Measurements from ENCODE around the gene SLC9B2.
A peak's percentile ranks its signal among the peaks of the same experiment; 100 is the strongest.

Gene SLC9B2, protein sequence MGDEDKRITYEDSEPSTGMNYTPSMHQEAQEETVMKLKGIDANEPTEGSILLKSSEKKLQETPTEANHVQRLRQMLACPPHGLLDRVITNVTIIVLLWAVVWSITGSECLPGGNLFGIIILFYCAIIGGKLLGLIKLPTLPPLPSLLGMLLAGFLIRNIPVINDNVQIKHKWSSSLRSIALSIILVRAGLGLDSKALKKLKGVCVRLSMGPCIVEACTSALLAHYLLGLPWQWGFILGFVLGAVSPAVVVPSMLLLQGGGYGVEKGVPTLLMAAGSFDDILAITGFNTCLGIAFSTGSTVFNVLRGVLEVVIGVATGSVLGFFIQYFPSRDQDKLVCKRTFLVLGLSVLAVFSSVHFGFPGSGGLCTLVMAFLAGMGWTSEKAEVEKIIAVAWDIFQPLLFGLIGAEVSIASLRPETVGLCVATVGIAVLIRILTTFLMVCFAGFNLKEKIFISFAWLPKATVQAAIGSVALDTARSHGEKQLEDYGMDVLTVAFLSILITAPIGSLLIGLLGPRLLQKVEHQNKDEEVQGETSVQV

DNA sequence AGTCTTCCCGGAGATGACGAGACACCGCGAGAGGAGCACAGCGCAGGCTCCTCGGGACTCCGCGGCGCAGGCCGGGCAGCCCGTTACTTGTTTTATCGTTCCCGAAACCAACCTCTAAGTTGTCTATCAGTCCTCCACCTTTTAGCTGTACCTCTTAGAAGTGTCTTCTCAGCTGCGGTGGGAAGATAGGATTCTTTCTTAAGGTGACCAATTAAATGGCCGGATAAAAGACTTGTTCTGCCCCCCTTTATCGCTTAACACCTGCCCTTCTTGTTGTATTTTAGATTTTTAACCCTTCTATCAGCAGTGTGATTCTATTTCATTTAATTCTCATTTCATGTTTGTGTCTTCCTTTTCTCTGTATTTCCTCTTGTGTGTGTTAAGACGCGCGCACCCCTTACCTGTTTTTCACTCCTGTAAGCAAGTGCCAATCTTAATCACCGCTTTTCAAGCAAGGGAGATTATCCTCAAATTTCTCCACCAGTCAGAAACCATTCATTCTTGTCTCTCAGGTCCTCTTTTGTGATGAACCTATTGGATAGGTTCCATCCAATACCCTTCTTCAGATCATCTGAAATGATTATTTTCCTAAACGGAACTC lies at the start of gene SLC9B2:
TSS of gene SLC9B2 (minus strand) at position 15 of the 601 bp plus-strand sequence. CDS start 9,211 bp downstream, outside the sequence.
- DNase-seq (ENCODE audit: low spot score), result no peak

DNA sequence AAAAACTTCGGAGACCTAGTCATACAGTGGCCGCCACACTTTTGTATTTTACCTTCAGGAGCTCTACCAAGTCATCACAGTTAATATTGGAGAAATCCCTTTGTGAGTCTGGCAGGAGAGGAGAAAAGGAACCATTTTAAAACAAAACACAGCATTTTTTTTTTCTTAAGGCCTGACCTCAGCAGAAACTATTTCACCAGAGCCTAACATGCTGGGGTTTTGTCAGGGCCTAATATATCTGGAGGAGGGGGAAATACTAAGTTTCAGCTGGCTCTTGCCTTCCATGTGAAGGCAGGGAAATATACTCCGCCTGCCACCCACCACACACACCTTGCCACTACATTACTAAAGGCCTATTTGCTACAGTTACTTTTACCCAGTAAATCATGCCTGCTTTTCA lies 49.6 kb upstream of the SLC9B2 start:
- no peak for DNase-seq (ENCODE audit: low spot score)

DNA sequence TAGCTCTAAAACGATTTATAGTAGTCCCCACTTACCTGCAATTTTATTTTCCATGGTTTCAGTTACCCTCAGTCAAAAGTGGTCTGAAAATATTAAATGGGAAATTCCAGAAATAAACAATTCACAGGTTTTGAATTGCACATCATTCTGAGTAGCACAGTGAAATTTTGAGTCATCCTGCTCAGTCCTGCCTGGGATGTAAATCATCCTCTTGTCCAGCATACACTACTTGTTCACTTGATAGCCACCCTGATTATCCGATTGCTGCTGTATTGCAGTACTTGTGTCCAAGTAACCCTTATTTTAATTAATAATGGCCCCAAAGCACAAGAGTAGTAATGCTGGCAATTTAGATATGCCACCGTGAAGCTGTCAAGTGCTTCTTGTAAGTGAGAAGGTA lies 46.6 kb upstream of the SLC9B2 start:
- no peak for DNase-seq (ENCODE audit: low spot score)

DNA sequence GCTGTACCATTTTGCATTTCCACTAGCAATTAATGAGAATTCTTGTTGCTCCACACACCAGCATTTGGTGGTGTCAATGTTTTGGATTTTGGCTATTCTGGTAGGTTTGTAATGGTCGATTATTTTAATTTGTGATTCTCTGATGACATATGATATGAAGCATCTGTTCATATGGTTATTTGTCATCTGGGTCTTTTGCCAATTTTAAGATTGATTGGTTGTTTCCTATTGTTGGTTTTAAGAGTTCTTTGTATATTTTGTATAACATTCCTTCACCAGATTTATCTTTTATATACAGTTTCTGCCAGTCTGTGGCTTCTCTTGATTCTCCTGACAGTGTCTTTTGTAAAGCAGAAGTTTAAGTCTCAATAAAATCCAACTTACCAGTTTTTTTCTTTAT lies 41.6 kb upstream of the SLC9B2 start:
- no peak for DNase-seq (ENCODE audit: low spot score)

DNA sequence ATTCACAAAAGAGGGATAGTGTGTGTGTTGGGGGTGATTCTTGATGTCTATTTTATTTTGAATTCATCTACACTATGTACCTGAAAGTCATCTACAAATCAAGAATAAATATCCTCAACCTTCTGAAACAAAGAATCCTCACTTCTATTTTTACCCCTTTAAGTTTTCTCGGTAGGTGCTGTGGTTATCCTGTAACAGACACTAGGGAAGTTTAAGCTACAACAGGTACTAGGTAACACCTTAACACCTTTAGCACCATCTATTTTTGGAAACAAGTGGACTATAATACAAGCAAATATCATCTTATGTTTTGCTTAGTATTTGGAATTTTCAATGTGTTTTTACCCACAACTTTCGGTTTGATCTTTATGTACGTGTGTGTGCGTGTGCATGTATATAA lies 35.0 kb upstream of the SLC9B2 start:
- DNase-seq (ENCODE audit: low spot score), result no peak

DNA sequence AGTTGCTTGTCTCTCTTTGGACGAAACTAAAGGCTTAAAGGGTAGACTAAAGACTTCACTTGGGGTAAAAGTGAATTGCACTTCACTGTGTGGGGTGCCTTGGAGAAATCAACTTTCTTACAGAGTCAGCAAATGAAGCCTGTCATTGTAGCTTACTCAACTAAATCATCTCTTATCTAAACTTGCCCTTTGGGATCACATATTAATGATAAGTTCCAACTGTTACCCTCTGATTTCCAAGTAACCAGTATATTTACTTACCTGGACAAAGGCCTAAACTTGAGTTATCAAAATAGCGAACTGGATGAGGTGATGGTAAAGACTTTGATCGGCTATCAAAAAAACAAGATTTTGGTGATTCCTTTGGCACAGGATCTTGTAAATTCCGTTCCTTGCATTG lies 32.0 kb upstream of the SLC9B2 start:
- no peak for DNase-seq (ENCODE audit: low spot score)

DNA sequence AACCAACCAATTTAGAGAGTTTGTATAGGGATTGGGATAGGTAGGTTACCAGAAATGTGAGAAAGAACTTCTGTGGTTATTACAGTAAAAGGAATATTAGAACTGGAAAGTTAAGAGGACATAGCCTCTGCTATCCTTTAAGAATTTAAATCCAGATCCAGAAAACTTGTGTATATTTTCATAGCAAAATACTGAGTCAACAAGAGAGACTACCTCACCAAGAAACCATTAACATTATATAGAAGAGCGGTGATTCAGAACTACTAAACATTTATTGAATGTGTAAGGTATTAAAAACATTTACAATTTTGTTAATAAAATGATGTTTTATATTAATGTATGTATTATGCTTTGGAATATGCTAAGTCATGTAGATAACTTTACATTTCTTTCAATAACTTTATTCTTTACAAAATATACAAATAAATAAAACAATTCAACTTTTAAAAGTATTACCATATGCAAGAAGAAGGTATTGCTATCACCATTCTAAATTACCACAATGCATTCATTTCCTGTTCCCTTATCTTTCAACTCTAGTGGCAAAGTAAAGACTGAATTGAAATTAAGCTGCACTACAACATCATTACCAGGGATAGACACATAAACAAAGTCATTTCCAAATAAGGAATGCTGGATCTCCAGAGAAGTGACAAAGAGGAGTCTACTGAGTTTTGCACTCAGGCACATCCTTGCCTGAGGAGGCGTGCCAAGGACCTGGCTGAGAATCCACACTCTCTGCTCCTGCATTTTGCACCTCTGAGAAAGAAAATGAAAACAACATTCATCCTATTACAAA lies 29.2 kb upstream of the SLC9B2 start:
- no peak for DNase-seq (ENCODE audit: low spot score)

DNA sequence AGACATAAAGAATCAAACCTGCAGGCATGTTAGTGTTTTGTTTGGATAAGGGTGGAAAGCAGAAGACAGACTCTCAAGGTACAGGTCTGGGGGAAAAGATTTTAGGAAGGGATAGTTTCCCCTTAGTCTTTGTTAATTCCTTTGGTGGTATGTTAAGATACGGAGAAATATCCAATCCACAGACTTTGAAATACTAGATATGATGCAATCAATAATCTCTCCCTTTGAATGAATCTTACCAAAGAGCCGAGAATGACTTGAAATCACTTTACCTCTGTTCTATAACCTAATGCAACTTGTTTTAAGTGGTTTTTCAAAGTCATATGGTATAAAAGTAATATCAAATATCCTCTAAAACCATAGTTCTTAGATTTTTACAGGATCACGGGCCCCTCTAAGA lies 28.3 kb upstream of the SLC9B2 start:
- DNase-seq (ENCODE audit: low spot score), result no peak

DNA sequence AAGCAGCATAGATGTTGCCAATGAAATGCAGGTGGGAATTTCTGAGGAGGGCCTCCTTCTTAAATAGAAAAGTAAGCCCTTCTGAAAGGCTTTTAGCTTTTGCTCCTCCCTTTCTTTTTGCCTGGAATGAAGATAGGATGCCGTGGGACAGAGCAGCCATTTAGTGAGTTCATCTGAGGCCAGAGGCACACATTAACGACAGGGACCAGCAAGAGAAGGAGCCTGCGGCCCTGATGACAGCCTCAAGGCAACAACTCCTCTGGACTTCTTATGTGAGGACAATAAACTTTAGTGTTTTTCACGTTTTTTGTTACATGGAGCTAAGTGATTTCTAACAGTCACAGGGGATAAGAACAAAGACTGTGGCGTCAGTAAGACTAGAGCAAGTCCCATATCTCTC lies 24.1 kb upstream of the SLC9B2 start:
- DNase-seq (ENCODE audit: low spot score), result no peak

DNA sequence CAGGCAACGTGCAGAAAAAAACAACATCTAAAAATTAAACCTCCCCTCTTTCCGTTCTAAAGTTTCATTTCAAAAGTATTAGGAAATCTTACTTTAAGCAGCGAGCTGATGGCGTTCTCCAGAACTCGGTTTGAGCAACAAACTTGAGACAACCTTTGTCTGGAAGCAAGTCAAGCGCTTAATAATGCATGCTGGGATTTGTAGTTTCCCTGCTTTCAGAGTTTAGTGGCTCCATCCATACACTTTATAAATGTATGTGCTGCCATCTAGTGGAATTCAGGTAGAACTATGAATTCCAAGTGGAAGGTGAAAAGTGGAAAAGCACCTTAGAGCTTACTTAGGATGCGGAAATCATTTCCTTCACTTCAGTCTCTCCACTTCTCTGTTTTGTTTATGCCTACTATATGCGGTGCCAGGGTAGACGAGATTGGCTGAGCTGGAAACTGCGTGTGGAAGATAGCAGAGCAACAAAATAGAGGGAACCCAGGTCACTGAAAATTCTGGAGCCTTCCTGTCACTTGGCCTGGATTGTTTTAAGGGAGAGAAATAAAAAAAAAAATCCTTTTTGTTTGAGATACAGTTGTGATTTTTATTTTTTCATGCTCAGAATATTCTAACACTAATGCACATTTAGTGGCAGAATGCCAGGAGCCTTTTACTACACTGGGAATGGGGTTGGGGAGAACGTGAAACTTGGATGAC lies 23.3 kb upstream of the SLC9B2 start, which contains the start of gene BDH2:
TSS of gene BDH2 (minus strand) at position 144 of the 702 bp plus-strand sequence. CDS start 3,580 bp downstream, outside the sequence.
- DNase-seq (ENCODE audit: low spot score), result peak; percentile 94

DNA sequence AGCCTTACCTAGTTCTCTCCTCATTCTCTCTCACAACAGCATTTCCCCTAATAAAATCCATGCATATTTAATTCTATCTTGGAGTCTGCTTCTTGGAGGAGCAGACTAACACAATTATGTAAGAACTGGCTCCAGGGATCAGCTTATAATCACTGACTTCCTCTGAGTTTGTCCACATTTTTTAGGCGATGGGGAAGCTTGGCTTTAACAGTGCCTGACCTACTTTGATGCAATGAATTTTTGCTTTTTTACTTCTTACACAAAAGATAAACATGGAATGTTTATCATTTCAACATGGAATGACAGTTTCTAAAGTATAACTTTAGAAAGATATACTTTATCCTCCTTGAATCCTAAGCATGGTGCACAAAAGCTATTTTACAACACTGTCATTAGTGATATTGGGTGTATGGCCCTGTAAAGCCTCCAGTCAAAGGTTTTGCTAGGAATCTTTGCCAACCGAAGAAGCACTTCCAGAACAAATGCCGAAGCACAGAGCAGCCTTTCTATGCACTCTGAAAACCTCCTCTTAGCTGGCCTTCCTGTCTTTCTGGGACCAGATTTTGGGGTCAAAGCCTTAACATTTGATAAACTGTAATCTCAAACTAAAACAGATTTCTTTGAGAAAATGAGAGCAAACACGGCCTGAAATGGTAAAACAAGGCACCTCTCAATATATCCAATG lies 22.3 kb upstream of the SLC9B2 start:
- DNase-seq (ENCODE audit: low spot score), result peak; percentile 7

DNA sequence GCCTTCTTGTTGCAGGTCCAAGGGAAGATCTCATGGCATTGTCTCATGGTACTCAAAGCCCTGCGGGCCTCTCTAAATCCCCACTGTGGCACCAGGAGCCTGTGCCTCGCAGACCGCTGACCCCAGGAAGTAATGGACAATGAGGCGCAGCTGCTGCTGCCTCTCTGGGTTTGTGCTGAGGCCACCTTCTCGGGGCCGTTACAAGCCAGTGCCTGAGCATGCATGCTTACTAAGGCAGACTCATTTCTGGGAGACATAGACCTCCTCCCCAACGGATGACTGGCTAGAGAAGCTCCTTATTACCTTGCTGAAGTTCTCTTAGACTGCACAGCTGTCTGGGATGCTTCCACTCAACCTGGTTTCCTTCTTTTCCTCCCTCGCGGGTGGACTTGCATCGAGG lies 21.8 kb upstream of the SLC9B2 start:
- no peak for DNase-seq (ENCODE audit: low spot score)

DNA sequence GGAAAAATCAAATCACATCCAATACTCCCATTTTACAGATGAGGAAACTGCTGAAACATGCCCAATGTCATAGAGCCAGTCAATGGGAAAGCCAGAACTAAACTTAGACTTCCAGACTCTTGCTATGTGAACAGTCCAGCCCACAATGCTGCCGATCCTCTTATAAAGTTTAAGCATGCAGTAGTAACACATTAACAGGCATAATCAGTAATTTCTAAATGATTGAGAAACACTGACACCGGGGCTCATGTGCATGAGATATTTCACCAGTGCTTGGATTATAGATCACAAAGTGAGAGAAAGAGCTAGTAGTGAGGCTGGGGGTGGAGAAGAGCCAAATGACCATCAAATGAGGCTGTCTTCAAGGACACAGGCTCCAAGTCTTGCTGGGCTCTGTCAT lies 20.6 kb upstream of the SLC9B2 start:
- DNase-seq (ENCODE audit: low spot score), result no peak

DNA sequence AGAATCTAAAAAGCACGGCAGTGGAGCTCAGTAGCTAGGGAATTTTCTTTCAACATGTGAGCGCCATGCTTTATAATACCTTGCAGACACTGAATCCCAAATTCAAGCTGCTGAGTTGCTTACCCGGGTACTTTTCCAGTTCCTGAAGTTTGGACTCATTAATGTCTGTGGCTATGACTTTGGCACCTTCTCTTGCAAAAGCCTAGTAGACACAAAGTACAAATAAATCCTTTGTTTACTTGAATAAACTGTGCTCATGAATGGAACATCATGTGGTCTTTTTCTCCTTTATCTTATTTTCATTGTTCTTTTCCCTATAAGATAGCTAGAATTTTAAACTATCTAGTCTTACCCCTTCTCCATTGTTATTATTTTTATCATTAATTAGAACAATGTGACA lies 18.5 kb upstream of the SLC9B2 start:
- DNase-seq (ENCODE audit: low spot score), result no peak

DNA sequence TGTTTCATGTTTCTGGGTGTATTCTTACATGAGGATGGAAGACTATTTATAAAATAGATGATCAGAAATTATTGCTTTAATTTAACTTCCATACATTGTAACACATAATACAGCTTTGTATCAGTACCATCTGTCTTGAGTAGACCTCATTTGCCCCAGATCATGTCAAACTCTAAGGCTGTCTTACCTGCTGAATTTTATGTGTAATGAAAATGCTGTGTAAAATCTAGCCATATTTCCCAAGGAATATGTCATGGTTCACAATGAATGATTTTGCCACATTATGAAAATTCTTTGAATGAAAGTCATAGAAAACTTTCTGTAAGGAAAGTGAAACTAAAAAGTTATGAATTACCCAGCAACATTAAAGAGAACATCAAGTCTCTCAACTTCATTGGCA lies 15.7 kb upstream of the SLC9B2 start:
- peak; percentile 10 for DNase-seq (ENCODE audit: low spot score)

DNA sequence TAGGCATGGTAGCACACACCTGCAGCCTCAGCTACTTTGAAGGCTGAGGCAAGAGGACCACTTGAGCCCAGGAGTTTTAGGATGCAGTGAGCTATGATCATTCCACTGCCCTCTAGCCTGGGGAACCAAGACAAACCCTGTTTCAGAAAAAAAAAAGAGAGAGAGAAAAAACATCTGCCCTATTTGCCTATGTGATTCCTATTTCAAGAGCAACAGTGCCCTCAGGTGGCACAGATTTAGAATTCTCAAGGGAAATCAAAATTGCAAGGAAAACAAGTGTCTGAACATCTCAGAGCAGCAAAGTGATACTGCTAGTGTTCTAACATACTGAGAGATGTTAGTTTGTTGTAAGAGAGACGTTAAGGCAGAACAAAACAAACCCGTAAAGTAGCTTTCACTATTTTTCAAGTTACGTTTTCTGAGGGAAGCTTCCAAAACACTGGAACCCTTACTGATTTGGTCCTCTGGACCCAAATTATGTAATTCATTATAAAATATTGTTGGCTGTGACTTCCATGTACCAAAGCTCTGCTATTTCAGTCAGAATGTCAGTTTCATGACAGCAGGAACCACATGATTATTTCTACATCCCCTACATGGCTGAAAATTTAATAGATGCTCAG lies 15.2 kb upstream of the SLC9B2 start:
- DNase-seq (ENCODE audit: low spot score), result peak; percentile 93

DNA sequence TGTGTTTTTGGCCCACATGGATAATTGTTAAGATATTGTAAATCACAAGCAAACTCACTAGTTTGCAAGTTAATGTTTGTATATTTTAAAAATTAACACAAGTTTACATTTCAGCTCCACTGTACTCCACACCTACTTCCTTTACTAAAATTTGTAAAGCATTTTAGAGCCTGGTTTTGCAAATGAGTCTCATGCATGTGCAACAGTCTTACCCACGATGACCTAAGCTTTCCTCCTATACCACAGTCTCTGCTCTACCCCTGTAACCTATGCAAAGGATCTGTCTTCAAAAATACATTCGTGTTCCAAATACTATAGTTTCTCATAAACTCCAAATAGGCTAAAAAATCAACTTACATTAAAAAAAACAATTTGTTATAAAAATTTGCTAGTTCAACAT lies 12.9 kb upstream of the SLC9B2 start:
- DNase-seq (ENCODE audit: low spot score), result no peak

DNA sequence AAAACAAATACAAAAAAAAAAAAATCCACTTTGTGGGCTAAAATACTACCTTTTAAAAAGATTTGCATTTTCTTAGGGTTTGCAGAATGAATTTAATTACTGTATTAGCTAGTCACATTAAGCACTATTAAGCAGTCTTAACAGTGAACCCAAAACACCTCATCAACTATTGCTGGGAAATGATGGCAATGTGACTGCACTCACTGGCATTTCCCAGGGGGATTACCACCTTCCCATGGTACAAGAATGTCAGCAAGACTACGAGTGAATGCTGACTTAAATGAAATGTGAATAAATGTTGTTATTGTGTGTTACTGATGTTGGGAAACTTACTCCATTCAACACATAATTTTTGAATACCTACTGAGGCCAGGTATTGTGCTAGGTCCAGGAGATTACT lies 10.0 kb upstream of the SLC9B2 start:
- no peak for DNase-seq (ENCODE audit: low spot score)

DNA sequence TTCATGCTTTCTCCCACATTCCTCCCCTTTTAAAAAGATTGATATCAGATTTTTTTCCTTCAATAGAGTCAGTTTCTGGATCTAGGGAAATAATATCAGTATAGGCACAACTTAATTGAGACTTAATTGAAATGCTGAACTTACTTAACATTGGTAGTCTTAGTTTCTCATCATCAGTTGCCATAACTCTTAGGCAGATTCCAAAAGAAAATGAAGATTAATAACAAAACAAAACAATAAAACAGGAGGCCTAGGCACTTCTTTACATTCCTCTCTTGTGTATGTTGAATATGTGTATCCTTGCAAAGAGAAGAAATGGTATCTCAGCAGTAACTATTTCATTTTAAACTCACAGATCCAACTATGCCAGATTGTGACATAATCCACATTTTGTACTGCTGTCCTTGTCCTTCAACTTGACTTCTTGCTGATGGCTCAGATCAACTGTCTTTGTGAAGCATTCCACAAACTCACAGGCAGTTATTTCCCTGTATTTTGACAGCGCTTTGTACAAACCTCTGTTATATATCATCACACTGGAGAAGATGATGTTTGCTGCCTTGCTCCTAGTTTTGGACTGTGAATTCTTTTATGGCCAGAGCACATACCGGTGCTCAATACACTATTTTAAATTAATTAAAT lies 9.1 kb upstream of the SLC9B2 start:
- DNase-seq (ENCODE audit: low spot score), result no peak

DNA sequence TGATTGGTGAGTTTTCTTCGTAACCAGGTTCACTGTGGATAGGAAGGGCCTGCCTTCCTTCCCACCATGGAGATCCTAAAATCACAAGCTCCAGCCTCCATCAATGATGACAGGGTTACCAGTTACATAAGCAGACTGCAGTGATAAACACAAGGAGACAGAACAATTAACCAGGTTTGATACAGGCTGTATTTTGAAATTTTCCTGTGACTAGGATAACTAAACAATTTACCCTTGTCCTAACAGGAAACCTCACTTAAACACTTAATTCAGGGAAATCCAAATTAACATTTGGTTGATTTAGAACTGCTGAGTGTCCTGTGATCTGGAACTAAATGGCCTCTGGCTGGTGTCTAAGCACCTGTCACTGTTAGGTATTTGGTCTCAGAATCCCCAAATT lies 3.1 kb upstream of the SLC9B2 start:
- no peak for DNase-seq (ENCODE audit: low spot score)
